GM19099 (cell line): ENCODE results near the gene DOK1.

ENCODE experiments used
- POLR2A ChIP-seq: IDR thresholded peaks from 3 replicates; pipeline ENCODE4 v1.6.1; 2011; ENCODE audit warnings: low read depth; ENCODE audit not compliant: insufficient read length; ENCODE audit errors: extremely low read depth

Gene DOK1

DNA sequence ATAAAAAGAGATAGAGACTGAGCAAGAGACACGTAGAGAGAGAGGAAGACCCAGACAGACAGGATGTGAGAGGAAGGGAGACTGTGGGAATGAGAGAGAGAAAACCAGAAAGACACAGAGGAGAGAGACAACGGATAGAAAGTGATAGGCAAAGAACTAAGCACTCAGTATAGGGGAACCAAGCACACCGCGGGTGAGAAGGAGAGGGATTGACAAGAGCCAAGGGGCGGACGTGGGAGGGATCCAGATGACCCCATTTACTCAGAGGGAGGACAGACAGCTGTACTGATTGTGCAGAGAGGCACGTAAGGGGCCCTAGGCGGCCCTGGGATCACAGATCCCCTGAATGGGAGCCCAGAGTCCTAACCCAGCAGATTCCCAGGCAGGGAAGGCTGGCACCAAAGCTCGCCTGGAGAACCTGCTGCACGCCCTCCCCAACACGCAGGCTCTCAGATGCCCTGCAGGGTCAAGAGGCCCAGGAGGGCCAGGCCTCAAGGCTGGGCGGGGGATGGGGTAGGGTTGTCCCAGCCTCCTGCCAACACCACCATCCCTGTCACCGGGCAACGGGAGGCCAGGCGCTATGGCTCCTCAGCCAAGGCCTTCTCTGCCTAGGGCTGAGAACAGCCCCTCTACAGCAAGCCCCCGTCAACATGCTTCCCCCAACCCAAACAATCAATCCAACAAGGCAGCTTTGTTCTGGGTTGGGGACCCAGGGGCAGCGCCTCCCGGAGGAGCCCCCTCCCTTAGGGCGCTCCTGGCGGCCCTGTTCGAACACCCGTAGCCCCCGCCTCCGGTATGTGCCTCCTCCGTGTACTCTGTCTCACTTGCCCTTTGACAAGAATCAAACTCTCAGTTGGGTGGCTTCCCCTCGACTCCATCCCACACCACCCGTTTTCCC lies 1.4 kb upstream of the DOK1 start:
- peak; percentile 37 for TF ChIP-seq POLR2A

DNA sequence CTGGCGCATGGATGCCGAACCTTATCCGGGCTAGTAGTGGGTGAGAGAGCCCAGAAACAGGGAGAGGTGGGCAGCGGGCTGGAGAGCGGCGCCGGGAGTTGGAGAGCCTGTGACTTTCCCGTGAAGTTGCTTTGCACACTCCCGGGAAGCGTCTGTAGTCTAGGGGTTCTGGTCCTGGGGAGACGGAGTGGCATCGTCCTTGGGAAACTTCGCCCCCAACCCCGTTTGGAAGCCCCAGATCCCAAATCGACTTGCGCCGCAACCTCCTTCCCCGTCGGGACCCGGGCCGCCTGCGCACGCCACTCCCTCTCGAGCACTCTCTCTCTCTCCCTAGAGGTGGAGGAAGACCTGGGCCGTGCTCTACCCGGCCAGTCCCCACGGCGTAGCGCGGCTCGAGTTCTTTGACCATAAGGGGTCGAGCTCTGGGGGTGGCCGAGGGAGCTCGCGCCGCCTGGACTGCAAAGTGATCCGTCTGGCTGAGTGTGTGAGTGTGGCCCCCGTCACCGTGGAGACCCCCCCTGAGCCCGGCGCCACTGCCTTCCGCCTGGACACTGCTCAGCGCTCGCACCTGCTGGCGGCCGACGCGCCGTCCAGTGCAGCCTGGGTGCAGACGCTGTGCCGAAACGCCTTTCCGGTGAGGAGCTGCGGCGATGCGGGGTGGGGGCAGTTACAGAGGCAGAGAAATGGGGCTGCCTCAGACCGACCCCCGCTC lies 456 bp downstream of the DOK1 start:
- peak; percentile 26 for TF ChIP-seq POLR2A

DNA sequence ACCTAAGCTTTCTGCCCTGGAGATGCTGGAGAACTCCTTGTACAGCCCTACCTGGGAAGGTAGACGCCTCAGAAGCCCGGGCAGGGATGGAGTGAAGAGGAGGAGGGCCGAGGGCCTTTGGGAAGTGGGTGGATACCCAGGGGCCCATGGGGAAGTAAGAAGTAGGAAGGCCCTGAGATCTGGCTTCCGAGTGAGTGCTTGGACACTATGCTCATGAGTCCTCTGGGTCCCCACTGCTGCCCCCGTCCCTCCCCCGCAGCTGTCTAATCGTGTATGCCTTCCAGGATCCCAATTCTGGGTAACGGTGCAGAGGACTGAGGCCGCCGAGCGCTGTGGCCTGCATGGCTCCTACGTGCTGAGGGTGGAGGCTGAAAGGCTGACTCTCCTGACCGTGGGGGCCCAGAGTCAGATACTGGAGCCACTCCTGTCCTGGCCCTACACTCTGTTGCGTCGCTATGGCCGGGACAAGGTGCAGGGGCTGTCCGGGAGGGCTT lies 1.1 kb downstream of the DOK1 start:
- peak; percentile 5 for TF ChIP-seq POLR2A

DNA sequence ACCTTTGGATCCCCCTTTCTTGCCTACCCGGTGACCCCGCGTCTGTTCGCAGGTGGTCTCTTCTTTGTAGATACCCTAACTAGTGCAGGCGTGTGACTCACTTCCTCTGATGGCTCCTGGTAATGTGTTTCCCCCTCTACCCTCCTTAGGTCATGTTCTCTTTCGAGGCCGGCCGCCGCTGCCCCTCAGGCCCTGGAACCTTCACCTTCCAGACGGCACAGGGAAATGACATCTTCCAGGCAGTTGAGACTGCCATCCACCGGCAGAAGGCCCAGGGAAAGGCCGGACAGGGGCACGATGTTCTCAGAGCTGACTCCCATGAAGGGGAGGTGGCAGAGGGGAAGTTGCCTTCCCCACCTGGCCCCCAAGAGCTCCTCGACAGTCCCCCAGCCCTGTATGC lies 1.6 kb downstream of the DOK1 start:
- TF ChIP-seq POLR2A = peak; percentile 4

DNA sequence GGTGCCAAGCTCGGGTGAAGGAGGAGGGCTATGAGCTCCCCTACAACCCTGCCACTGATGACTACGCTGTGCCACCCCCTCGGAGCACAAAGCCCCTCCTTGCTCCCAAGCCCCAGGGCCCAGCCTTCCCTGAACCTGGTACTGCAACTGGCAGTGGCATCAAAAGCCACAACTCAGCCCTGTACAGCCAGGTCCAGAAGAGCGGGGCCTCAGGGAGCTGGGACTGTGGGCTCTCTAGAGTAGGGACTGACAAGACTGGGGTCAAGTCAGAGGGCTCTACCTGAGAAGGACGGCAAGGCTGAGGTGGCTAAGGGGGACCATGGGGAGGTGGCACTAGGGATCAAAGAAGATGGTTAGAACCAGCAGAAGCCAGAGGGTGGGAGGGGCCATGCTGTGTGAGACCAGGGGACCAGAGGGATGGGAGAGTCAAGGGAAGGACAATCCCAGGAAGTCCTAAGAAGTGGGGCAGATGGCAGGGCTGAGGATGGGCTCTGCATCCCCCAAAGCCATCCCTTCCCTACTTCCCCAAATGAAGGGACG lies 2.4 kb downstream of the DOK1 start:
- TF ChIP-seq POLR2A = no peak

DNA sequence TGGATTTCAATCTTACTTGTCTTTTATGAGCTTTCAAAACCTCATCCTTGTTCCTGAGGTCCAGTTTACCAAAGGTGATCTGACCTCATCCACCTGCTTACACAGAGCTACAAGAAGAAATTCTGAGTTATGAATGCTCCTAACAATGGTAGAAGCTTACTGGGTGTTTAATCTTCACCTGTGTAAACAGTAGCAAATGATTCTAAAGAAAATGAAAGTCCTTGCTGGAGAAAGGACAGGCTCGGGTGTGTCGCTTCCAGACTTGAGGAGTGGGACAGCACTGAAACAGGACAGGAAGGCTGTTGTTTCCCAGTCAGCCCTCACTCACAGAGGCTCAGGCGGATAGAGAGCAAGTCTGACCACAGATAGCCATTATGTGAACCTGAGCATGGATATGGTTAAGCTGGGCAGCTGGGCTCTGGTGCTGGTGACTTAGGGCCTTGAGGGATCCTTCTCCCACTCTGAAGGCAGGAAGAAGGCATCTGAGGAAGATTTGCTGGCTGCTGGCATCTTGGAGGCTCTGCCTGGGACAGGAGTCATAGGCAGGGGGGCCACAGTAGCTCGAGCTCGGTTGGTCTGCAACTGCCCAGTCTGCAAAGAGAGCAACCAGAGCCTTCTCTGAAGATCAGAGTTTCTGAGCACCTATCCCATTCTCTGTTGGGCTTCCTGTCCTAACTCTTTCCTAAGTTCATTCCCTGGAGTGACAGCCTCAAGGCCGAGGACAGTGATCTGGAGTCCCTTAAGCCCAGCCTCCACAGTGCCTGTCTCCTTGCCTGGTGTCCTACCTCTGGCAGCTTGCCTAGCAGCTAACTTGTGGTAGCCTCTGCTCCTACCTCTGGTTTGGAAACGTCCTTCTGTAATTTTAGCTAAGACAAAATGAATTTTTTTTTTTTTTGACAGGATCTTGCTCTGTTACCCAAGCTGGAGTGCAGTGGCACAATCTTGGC lies 4.0 kb downstream of the DOK1 start:
- TF ChIP-seq POLR2A = peak; percentile 34

DNA sequence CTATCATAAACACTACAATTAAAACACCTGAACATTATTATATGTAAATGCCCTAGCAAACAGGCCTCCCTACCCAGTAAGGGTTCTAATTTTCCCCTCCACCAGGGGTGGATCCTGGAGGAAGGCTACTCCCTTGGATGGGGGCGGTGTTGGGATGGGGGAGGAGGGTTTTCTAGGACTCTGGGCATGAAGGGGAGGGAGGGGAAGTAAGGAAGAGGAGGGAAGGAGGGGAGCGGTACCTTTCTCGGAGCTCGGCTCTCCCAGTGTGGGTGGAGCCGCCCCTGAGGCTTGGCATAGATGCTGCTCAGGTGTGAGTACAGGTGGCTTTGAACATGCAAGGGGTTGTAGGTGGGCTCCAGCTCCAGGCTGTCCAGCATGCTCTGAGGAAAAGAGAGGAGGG lies 5.4 kb downstream of the DOK1 start:
- TF ChIP-seq POLR2A = no peak

DNA sequence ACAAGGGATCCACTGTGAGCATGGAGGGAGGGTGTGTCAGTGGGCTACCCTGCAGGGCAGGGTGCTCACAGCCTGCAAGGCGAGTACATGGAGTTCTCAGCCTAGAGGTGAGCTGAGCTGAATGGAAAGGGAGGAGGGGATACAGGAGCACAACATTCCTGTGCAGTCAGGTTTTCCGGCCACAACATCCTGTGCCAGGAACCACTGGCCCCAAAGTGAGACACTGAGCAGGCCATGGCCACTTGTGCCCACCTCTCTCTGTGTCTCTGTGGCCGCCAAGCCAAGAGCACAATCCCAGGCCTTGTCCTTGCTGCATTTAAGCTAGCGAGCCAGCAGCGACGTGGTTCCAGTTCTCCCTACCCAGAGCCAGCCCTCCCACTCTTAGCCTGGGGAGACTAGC lies 6.1 kb downstream of the DOK1 start:
- no peak for TF ChIP-seq POLR2A

DNA sequence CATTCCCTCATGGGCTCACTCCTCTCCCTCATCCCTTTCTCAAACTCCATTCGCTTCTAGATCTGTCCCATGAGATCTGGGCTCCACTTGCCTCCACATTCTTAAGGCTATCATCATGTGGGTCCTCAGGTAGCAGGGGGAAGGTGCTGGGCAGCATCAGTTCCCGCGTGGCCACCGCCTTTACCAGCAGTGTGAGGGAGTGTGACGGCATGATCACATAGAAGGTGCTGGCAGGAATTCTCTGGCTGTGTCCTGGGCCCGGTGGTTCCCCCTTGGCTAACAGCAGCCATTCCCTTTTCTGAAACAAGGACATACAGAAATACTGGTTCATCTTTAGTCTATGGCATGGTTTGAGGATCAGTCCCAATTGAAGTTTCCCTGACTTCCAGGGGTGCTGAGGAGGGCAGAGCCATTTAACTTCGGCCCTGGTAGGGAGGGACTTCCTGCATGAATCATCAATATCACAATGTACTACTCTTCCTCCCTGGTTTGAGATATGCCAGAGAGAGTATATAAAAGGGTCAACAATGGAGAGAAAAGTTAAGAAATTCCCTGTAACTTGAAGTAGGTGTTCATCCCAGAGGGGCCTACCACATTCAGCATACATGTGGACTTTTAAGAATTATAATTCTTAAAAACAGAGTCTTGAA lies 7.7 kb downstream of the DOK1 start:
- TF ChIP-seq POLR2A = no peak

DNA sequence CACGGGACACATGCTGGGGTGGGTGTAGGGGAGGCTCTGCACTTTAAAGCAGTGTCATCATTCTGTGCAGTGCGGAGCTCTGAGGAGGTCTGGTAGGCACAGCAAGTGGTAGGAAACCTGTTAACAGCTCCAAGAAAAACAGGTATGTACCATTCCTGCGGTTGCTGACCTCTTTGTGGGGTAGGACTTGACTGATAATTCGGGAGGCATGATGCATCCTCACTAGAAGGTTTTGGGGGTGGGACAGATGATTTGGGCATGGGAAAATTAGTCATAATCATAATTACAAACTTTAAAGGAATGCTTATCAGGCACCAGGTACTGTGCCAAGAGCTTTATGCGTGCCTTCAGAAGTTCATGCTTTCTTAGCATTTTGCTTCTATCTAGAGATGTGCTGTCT lies 9.7 kb downstream of the DOK1 start:
- TF ChIP-seq POLR2A = no peak

DNA sequence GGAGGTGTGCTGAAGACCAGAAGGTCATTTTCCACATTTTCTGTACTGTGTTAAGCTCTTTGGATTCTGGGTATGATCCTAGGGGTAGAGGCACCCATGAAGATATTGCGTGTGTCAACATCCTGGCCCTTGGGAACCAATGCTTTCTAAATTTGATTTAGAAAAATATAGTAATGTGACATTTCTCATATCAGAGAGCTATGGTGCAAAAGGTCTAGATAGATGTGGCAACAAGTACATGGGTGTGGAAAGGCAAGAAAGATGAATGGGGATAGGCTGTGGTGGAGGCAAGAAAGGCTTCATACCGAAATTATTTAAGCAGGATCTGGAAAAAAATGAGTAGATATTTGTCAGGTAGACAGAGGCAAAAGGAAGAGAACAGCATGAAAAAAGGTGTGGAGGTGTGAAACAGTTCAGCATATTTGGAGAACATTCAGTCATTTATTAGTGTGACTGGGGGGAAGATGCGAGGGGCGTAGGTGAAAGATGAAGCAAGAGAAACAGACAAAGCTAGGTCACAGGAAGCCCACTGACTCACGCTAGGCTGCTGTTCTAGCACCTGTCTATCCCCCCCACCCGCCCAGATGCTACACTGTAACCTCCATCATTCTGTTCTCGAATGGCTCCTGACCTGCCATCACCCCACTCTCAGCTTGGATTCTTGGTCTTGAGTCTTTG lies 11.7 kb downstream of the DOK1 start:
- TF ChIP-seq POLR2A = no peak

DNA sequence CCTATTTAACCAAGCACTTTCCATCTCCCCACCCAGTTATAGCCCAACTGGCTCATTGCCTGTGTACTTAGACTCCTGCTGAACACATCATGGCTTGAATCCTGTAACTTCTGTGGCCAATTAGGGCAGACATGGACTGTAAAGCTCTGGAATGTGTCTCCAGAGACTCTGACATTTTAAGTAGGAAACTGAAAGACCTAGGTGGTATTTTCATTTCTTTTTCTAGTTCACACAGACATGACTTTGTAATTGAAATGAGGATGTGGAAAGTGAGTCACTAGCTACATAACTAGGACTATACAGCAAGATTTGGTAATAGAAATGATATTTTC lies 12.2 kb downstream of the DOK1 start:
- TF ChIP-seq POLR2A = no peak

DNA sequence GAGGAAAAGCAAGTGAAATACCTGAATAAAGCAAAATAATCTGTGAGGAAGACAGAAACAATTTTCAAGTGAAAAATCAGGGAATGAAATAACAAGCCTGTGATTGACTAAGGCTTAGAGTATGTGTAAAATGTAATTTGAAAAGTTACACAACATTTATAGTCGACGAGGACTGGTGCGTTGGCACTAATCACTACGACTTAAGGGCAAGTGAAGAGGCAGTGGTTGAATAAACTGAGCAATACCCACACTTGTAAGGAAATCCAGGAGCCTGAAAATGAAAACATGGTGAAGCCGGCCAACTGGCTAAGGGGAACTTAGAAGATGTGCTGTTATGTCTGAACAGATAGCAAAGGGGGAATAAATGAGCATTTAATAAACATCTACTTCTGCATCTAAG lies 13.4 kb downstream of the DOK1 start:
- TF ChIP-seq POLR2A = no peak

DNA sequence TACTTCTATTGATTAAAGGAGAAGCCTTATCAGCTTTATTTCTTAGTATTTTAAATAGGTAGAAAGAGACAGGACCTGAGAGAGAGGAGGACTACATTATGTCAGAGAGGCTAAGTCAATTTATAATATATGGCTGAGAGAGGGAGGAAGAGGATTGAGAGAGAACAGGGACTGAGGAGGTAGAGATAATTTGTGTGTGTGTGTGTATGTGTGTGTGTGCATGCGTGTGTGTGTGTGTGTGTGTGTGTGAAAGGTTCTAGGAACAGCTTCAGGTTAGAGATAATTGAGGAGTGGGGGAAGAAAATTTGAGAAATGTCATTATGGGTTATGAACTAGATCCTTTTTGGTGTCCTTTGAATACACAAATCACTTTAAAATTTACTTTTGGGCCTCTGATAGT lies 15.2 kb downstream of the DOK1 start:
- no peak for TF ChIP-seq POLR2A
